Keratinocyte (primary cell): ENCODE results near the gene FAM161A.

ENCODE experiments used
- EZH2 ChIP-seq: IDR thresholded peaks from one replicate; pipeline ENCODE4 v1.6.1; 2012; ENCODE audit warnings: inconsistent platforms, mild to moderate bottlenecking, low read length, moderate library complexity
- TF ChIP-seq, protein P1 (sequence below), 3 experiments: IDR thresholded peaks in 1 of 3; conservative IDR thresholded peaks in 1 of 3; optimal IDR thresholded peaks in 1 of 3; 2 replicates in 2 of 3; 3 replicates in 1 of 3; pipeline versions ENCODE3 to v1.5.1; 2011; ENCODE audit warnings: low read length in 3 of 3, mild to moderate bottlenecking in 3 of 3, moderate library complexity in 2 of 3, control low read depth in 1 of 3, inconsistent platforms in 1 of 3; ENCODE audit not compliant: insufficient read depth in 2 of 3; ENCODE audit errors: extremely low read depth in 1 of 3

DNA sequence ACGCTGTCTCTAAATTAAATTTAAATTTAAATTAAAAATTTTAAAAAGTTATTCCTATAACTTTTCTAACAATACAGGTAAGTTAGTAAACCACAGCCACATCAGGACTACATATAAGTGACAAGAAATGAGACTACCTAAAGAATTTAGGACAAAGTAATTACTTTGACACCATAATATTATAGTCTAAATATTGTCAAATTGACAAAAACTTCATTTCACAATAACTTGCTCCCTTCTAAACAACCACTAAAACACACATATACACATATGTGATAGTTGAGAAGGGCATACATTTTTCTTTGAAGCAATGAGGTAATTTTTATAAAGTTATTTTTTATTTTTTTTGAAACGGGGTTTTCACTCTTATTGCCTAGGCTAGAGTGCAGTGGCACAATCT, 31.6 kb downstream of the FAM161A start:
- TF ChIP-seq, protein P1, sequence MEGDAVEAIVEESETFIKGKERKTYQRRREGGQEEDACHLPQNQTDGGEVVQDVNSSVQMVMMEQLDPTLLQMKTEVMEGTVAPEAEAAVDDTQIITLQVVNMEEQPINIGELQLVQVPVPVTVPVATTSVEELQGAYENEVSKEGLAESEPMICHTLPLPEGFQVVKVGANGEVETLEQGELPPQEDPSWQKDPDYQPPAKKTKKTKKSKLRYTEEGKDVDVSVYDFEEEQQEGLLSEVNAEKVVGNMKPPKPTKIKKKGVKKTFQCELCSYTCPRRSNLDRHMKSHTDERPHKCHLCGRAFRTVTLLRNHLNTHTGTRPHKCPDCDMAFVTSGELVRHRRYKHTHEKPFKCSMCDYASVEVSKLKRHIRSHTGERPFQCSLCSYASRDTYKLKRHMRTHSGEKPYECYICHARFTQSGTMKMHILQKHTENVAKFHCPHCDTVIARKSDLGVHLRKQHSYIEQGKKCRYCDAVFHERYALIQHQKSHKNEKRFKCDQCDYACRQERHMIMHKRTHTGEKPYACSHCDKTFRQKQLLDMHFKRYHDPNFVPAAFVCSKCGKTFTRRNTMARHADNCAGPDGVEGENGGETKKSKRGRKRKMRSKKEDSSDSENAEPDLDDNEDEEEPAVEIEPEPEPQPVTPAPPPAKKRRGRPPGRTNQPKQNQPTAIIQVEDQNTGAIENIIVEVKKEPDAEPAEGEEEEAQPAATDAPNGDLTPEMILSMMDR (optimal IDR thresholded peaks at IDR 0.05 in 1 of 3, IDR thresholded peaks at IDR 0.05 in 1 of 3, conservative IDR thresholded peaks at IDR 0.05 in 1 of 3; ENCODE audit: extremely low read depth in 1 of 3, insufficient read depth in 2 of 3, low read length in 3 of 3): no peak
- TF ChIP-seq EZH2: no peak
